ENCODE data around the gene RFTN1.

Gene RFTN1

GRCh38 chr3:16410659-16411058, 102.8 kb downstream of the RFTN1 start:
- Mint-ChIP-seq H3K4me3 (no peak overlapping the region), H3K27ac (peak overlapping the region; percentile 15), H3K36me3 (ENCODE audit: low read depth) (peaks cover 19% of the 10 kb centered on the region), H3K4me1 (ENCODE audit: low read depth) (peaks cover 50% of the 10 kb centered on the region), H3K27me3 (no peaks in the 10 kb centered on the region), H3K9me3 (no peaks in the 10 kb centered on the region)
- intact Hi-C loops (cut with micrococcal nuclease): no loop called here

DNA sequence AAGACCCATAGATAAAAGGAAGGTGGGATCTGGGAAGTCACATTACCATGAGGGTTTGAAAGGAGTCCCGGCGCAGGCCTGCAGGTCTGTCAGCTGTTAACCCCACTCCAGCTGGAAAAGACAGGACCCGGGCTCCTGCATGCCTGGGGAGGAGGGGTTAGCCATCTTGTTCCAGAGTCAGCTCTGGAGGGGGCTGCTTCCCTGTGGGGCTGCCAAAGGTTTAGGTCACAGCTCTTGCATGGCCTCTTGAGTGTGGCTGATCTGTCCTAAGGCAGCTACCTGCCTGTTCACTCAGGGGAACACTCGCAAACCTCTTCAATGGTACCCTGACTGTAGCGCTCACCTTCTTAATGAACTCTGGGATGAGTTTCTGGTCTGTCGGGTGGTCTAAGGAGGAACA, 104.5 kb downstream of the RFTN1 start:
- H3K27me3 Mint-ChIP-seq: no peaks in the 10 kb centered on the region
- no peak overlapping the region for H3K4me3 Mint-ChIP-seq
- no peak overlapping the region for H3K27ac Mint-ChIP-seq
- peaks cover 40% of the 10 kb centered on the region for H3K4me1 Mint-ChIP-seq (ENCODE audit: low read depth)
- intact Hi-C loops (cut with micrococcal nuclease): no loop called here
- H3K9me3 Mint-ChIP-seq: no peaks in the 10 kb centered on the region
- H3K36me3 Mint-ChIP-seq (ENCODE audit: low read depth): peaks cover 25% of the 10 kb centered on the region

DNA sequence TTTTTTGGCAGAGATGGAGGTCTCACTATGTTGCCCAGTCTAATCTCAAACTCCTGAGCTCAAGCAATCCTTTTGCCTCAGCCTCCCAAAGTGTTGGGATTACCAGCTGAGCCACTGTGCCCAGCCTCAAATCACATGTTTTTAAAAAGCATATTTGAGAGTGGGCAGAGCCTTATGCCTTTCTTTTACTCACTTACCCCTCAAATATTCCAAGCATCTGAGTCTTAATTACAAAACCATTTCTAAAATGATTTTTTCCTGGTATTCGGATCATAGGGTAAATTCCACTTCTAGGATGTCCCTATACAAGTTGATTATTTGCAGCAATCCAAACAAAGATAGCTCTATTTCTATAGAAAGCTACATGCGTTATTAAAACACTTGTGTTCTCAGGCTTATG, 106.1 kb downstream of the RFTN1 start:
- H3K4me1 Mint-ChIP-seq (ENCODE audit: low read depth): peaks cover 35% of the 10 kb centered on the region
- H3K36me3 Mint-ChIP-seq (ENCODE audit: low read depth): peaks cover 26% of the 10 kb centered on the region
- intact Hi-C loops (cut with micrococcal nuclease): no loop called here
- no peaks in the 10 kb centered on the region for H3K27me3 Mint-ChIP-seq
- no peak overlapping the region for H3K27ac Mint-ChIP-seq
- H3K4me3 Mint-ChIP-seq: no peak overlapping the region
- no peaks in the 10 kb centered on the region for H3K9me3 Mint-ChIP-seq

- peaks cover 37% of the 10 kb centered on the region for H3K4me1 Mint-ChIP-seq (ENCODE audit: low read depth)
- H3K27ac Mint-ChIP-seq: no peak overlapping the region
- no peaks in the 10 kb centered on the region for H3K27me3 Mint-ChIP-seq
- no peaks in the 10 kb centered on the region for H3K9me3 Mint-ChIP-seq
- H3K36me3 Mint-ChIP-seq (ENCODE audit: low read depth): peaks cover 34% of the 10 kb centered on the region
- intact Hi-C loops (cut with micrococcal nuclease): no loop called here
- H3K4me3 Mint-ChIP-seq: no peak overlapping the region
Measured at GRCh38 chr3:16406579-16406978, 106.9 kb downstream of the RFTN1 start.

DNA sequence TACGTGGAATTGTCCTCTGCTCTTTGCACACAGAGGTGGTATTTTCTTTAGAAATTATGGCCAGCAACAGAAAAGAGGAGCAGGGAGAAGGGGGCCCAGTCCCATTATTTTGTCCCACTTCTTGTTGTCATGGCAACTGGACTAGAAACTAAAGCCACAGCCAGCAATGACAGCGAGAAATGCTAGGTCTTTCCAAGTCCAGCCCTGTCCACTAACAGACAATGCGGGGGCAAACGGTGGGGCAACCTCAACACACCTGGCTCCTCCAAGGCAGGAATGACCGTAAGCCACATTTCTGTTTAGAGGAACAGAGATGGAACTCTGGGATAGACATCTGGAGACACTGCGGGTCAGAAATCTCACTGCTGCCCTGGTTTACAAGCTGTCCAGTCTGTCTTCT, 107.3 kb downstream of the RFTN1 start:
- Mint-ChIP-seq H3K4me3 (no peak overlapping the region), H3K36me3 (ENCODE audit: low read depth) (peaks cover 38% of the 10 kb centered on the region), H3K4me1 (ENCODE audit: low read depth) (peaks cover 37% of the 10 kb centered on the region), H3K27me3 (no peaks in the 10 kb centered on the region), H3K27ac (no peak overlapping the region), H3K9me3 (no peaks in the 10 kb centered on the region)
- intact Hi-C loops (cut with micrococcal nuclease): no loop called here

DNA sequence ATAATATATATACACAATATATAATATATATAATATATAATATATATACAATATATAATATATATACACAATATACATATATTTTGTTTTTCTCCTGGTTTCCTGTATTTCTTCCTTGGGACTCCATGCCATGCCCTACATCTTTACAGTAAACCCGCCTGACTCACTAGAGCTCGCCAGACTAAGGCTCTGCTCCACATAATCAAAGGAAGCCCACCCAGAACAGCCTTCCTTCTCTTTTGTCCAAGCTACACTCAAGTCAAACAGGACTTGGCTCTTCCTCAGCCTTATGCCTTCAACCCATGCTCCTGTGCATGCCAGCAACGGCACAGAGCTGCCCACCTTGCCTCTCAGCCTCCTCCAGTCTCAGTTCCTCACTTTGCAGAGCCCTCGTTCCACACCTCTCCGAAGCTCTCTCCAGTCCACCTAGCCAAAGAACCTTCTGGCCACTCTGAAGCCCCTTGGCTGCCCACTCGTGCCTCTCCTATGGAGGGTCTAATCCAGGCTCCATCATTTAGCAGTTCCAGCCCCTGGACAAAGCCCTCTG, 109.1 kb downstream of the RFTN1 start:
- Mint-ChIP-seq H3K4me3 (no peak overlapping the region), H3K4me1 (ENCODE audit: low read depth) (peaks cover 45% of the 10 kb centered on the region), H3K36me3 (ENCODE audit: low read depth) (peaks cover 55% of the 10 kb centered on the region), H3K27me3 (no peaks in the 10 kb centered on the region), H3K27ac (peak overlapping the region; percentile 10), H3K9me3 (no peaks in the 10 kb centered on the region)
- intact Hi-C loops (cut with micrococcal nuclease): no loop called here

- peaks cover 42% of the 10 kb centered on the region for H3K36me3 Mint-ChIP-seq (ENCODE audit: low read depth)
- H3K27ac Mint-ChIP-seq: peak overlapping the region; percentile 2
- intact Hi-C loops (cut with micrococcal nuclease): no loop called here
- no peaks in the 10 kb centered on the region for H3K27me3 Mint-ChIP-seq
- H3K9me3 Mint-ChIP-seq: no peaks in the 10 kb centered on the region
- peaks cover 48% of the 10 kb centered on the region for H3K4me1 Mint-ChIP-seq (ENCODE audit: low read depth)
- no peak overlapping the region for H3K4me3 Mint-ChIP-seq
Measured at GRCh38 chr3:16402451-16402850, 111.0 kb downstream of the RFTN1 start.

DNA sequence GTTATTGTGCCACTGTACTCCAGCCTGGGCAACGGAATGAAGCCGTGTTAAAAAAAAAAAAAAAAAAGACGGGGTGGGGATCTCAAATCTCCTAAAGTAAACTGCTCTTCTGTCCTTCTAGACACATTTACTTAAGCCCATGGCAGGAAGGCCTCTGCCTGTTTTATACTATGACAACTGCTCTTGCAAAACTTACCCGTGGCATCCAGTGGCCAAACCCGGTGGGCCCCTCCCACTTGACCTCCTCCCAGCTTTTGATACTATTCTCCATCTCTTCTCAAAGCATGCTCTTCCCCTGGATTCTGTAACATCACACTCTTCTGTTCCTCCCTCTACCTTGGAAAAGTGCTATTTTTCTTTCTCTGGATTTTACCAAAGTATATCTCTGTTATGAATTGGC, 112.2 kb downstream of the RFTN1 start:
- Mint-ChIP-seq H3K36me3 (ENCODE audit: low read depth) (peaks cover 54% of the 10 kb centered on the region), H3K27ac (peak overlapping the region; percentile 2), H3K9me3 (no peaks in the 10 kb centered on the region), H3K4me3 (no peak overlapping the region), H3K27me3 (no peaks in the 10 kb centered on the region), H3K4me1 (ENCODE audit: low read depth) (peaks cover 48% of the 10 kb centered on the region)
- intact Hi-C loops (cut with micrococcal nuclease): no loop called here

DNA sequence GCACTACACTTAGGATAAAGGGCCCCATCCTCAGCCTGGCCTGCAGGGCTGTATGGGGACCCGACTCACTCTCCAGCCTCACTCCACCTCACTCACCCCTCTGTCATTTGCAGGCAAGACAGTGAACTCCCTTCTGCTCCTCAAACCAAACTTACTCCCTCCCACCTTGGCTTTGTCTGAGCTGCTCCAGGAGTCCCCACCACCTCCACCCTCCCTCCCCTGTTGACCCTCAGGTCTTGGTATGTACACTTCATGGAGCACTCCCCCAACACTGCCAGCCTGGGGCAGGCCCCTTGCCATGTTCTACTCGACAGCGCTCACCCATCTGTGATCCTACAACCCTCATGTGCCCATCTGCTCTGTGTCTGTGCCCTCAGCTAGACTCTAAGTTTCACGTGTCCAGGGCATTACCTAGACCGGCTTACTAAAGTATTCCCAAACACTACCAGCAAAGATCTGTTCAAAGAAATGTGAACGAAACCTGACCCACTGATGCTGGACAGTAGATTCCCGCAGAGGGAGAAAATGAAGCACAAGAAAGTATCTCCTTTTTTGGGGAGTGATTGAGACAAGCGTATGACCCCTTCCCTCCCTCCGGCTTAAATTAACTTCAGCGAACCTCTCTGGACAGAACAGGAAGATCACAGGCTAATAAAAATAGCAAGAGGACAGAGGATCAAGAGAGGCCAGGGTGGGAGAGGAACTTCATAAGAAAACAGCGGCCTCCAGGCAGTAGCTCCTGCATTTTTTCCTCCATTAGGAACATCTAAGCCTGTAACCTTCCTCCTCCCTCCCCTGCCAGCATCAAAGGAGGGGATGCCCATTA, 113.2 kb downstream of the RFTN1 start:
- peaks cover 48% of the 10 kb centered on the region for H3K4me1 Mint-ChIP-seq (ENCODE audit: low read depth)

DNA sequence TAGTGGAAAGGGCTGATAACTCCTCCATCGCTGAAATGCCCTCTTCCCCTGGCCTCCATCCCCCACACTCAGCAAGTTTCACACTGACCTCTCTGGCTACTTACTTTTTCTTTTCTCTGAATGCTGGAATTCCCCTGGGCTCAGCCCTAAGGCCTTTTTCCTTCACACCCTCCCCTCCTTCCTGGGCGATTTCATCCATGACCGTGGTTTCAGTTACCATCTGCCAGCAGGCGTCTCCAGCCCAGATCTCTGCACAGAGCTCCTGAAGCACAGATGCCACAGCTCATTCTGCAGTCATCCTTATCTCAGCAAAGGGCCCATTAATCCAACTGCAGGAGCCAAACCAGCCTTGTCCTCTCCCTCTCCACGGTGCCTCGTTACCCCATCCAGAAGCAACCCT, 114.0 kb downstream of the RFTN1 start:
- peaks cover 44% of the 10 kb centered on the region for H3K4me1 Mint-ChIP-seq (ENCODE audit: low read depth)
- H3K27me3 Mint-ChIP-seq: no peaks in the 10 kb centered on the region
- H3K4me3 Mint-ChIP-seq: no peak overlapping the region
- H3K27ac Mint-ChIP-seq: peak overlapping the region; percentile 51
- no peaks in the 10 kb centered on the region for H3K9me3 Mint-ChIP-seq
- intact Hi-C loops (cut with micrococcal nuclease): no loop called here
- peaks cover 54% of the 10 kb centered on the region for H3K36me3 Mint-ChIP-seq (ENCODE audit: low read depth)

More for the DNA sequence above, 113.2 kb downstream of the RFTN1 start:
- no peaks in the 10 kb centered on the region for H3K27me3 Mint-ChIP-seq
- peaks cover 58% of the 10 kb centered on the region for H3K36me3 Mint-ChIP-seq (ENCODE audit: low read depth)
- intact Hi-C loops (cut with micrococcal nuclease): no loop called here
- peak overlapping the region; percentile 51 for H3K27ac Mint-ChIP-seq
- no peak overlapping the region for H3K4me3 Mint-ChIP-seq
- no peaks in the 10 kb centered on the region for H3K9me3 Mint-ChIP-seq

- H3K36me3 Mint-ChIP-seq (ENCODE audit: low read depth): peaks cover 57% of the 10 kb centered on the region
- peaks cover 42% of the 10 kb centered on the region for H3K4me1 Mint-ChIP-seq (ENCODE audit: low read depth)
- intact Hi-C loops (cut with micrococcal nuclease): no loop called here
- no peak overlapping the region for H3K27ac Mint-ChIP-seq
- no peak overlapping the region for H3K4me3 Mint-ChIP-seq
- no peaks in the 10 kb centered on the region for H3K27me3 Mint-ChIP-seq
- H3K9me3 Mint-ChIP-seq: no peaks in the 10 kb centered on the region
Measured at GRCh38 chr3:16398648-16399047, 114.9 kb downstream of the RFTN1 start.

- H3K27me3 Mint-ChIP-seq: no peaks in the 10 kb centered on the region
- H3K36me3 Mint-ChIP-seq (ENCODE audit: low read depth): peaks cover 51% of the 10 kb centered on the region
- H3K27ac Mint-ChIP-seq: no peak overlapping the region
- no peak overlapping the region for H3K4me3 Mint-ChIP-seq
- H3K4me1 Mint-ChIP-seq (ENCODE audit: low read depth): peaks cover 26% of the 10 kb centered on the region
- no peaks in the 10 kb centered on the region for H3K9me3 Mint-ChIP-seq
- intact Hi-C loops (cut with micrococcal nuclease): no loop called here
Measured at GRCh38 chr3:16396202-16396601, 117.3 kb downstream of the RFTN1 start.

GRCh38 chr3:16395212-16395611, 118.3 kb downstream of the RFTN1 start:
- Mint-ChIP-seq H3K4me1 (ENCODE audit: low read depth) (peaks cover 16% of the 10 kb centered on the region), H3K27me3 (no peaks in the 10 kb centered on the region), H3K4me3 (no peak overlapping the region), H3K27ac (no peak overlapping the region), H3K9me3 (no peaks in the 10 kb centered on the region), H3K36me3 (ENCODE audit: low read depth) (peaks cover 41% of the 10 kb centered on the region)
- intact Hi-C loops (cut with micrococcal nuclease): no loop called here

GRCh38 chr3:16394639-16395038, 118.9 kb downstream of the RFTN1 start:
- no peaks in the 10 kb centered on the region for H3K27me3 Mint-ChIP-seq
- peaks cover 10% of the 10 kb centered on the region for H3K4me1 Mint-ChIP-seq (ENCODE audit: low read depth)
- H3K36me3 Mint-ChIP-seq (ENCODE audit: low read depth): peaks cover 38% of the 10 kb centered on the region
- no peak overlapping the region for H3K27ac Mint-ChIP-seq
- no peak overlapping the region for H3K4me3 Mint-ChIP-seq
- intact Hi-C loops (cut with micrococcal nuclease): no loop called here
- no peaks in the 10 kb centered on the region for H3K9me3 Mint-ChIP-seq

DNA sequence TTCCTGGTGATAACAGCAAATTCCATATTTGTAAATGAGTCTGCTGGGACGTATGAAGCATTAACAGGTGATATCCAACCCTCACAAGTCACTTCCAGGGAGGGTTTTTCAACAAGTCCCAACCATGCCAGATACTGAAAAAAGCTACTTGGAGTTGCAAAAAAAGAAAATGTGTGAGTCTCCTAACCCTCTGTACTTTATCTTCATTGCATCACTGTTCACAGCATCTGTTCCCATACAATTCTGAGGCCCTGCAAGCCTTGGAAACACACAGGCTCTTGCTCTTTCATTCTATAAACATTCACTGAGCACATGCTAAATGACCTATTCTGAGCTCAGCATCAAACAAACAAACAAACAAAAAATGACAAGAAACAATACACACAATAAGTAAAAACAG, 120.8 kb downstream of the RFTN1 start:
- H3K9me3 Mint-ChIP-seq: no peaks in the 10 kb centered on the region
- H3K4me3 Mint-ChIP-seq: no peak overlapping the region
- intact Hi-C loops (cut with micrococcal nuclease): no loop called here
- no peaks in the 10 kb centered on the region for H3K27me3 Mint-ChIP-seq
- H3K27ac Mint-ChIP-seq: no peak overlapping the region
- H3K36me3 Mint-ChIP-seq (ENCODE audit: low read depth): peaks cover 44% of the 10 kb centered on the region
- peaks cover 12% of the 10 kb centered on the region for H3K4me1 Mint-ChIP-seq (ENCODE audit: low read depth)

Data from dendritic cell treated with granulocyte-macrophage colony-stimulating factor and Interleukin-4, amounts not matched to agents 40 ng/mL and 50 ng/mL, for 4 days (primary cell).